NCI-H2107 treated with DMSO at 0.1 percent for 48 hours (cell line): ENCODE results near the gene MT1G.
A peak's percentile ranks its signal among the peaks of the same experiment; 100 is the strongest.
"Not testable (repeated sequence)": the region's sequence is repeated elsewhere in the genome, so short reads cannot be mapped to it uniquely, and the experiment has no call there.

Experiments used
- DNase-seq: peaks from one replicate; lab custom pipeline; 2025; ENCODE audit not compliant: unreplicated experiment; lab: John Stamatoyannopoulos, UW

Gene MT1G

GRCh38 chr16:56665286-56666261 is 2.3 kb downstream of the MT1G start:
- not testable (repeated sequence) for DNase-seq

DNA sequence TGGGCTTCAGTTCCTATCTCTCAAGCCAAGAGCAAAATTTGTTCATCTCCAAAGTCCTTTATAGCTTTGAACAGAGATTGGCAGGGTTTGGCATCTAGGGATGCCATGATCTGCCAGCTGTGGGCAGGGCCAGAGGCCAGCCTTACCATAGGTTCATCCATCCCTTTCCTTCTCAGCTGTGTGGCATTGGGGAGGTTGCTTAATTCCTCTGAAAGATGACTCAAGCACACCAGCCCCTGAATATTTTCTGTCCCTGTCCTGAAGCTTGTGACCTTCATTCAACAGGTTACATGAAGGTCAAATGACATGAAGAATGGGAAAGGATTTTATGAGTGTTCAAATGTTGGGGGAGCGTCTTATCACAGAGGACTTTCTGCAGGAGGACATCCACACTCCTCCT is 3.4 kb downstream of the MT1G start:
- DNase-seq, result no peak

DNA sequence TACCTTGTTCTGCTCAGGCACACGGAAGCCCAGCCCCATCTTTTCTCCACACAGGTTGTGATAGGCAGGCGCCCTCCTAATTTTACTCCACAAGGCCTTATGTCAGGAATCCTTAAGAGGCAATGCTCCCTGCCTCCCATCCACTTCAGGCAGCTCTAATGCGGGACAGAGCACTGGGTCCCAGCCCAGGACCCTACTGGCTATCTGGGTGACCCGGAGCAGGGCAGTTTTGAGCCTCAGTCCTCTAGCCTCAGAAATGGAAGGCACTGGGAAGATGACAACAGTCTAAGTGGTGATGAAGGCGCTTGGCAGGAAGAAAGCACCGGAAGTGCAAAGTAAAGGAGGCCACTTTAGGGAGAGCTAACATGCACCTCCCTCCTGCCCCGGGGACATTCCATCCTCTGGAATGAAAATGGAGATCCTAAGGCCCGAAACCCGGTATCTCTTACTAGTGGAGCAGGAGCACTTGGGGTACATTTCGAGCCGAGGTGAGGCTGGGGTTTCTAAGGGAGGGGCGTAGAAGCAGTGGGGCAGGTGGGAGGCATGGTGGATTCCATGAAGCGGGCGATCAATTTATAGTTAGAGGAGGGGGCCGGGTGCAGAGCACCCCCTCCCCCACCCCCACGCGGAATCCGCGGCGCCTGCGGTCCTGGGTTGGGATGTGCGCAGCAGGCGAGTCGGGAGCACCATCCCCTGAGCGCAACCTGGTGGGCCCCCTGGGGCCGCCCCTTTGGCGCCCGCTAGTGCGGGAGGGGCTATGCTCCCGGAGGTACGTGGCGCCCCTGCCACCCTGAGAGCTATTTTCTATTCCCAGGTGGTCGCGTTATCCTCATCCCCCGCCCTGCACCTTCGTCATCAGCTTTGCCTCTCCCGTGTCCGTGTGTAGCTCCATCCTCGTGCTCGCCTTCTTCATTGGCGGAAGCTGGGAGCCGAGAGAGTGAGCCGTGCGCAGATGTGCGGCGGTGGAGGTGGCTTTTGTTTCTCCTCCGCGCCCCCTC is 5.2 kb downstream of the MT1G start:
- no peak for DNase-seq

GRCh38 chr16:56658327-56658875 is 9.5 kb downstream of the MT1G start:
- DNase-seq, result no peak

DNA sequence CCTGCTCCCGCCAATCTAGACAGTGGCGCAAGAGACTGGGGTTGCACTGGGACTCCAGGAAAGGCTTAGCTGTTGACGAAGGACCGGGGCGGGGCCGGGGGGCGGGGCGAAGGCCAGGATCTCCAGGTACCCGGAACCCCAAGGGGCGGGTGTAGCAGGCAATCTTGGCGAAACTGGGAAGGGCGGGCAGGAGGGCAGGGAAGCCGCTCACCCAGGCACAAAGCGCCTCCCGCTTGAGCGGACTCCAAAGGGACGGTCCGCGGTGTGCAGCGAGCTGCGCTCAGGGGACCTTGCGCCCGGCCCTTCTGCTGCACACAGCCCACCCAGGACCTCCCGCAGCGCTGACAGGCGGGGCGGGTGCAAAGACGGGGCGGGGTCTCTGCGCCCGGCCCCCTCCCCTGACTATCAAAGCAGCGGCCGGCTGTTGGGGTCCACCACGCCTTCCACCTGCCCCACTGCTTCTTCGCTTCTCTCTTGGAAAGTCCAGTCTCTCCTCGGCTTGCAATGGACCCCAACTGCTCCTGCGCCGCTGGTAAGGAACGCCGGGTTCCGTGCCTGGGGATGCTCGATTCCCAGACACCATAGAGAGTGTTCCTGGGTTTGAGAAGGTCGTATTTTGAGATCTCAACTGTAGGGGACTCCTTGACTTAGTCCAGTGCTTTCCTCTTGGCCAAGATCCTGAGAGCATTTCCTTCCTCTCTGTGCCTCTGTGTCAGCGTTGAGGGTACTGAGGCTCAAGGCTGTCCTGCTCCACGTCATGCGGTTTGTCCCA is 10.1 kb downstream of the MT1G start, which contains the start of gene MT1F:
Gene MT1F, plus strand, starts transcription at position 405 of the 772 bp plus-strand sequence. Its CDS starts 100 bp downstream, at position 505.
- DNase-seq, result no peak

GRCh38 chr16:56653218-56653617 is 14.6 kb downstream of the MT1G start:
- DNase-seq, result no peak

DNA sequence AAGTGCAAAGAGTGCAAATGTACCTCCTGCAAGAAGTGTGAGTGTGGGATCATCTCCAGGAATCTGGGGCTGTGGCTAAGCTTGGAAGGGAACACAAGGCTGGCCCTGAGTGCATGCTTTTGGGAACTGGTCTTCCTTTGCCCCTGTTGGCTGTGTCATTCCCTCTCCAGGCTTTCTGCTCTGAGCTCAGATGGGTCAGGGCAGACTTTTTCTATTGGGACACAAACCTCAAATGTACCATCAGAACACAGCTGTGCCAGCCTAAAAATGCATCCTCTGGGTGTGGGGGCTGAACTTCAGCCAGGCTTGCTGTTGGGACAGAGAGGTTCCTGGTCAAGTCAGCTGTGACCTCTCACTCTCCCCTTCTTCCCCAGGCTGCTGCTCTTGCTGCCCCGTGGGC is 15.3 kb downstream of the MT1G start:
- DNase-seq, result no peak

- DNase-seq, result no peak
These were observed 16.3 kb downstream of the MT1G start, which contains the start of gene MT1B for GRCh38 chr16:56651586-56651985. Gene MT1B, plus strand, starts transcription at chr16:56651886. Its CDS starts 68 bp downstream, at chr16:56651954.

- DNase-seq, result no peak
These were observed 18.0 kb downstream of the MT1G start for GRCh38 chr16:56649820-56650219.

GRCh38 chr16:56649271-56649670 is 18.6 kb downstream of the MT1G start:
- DNase-seq, result no peak

DNA sequence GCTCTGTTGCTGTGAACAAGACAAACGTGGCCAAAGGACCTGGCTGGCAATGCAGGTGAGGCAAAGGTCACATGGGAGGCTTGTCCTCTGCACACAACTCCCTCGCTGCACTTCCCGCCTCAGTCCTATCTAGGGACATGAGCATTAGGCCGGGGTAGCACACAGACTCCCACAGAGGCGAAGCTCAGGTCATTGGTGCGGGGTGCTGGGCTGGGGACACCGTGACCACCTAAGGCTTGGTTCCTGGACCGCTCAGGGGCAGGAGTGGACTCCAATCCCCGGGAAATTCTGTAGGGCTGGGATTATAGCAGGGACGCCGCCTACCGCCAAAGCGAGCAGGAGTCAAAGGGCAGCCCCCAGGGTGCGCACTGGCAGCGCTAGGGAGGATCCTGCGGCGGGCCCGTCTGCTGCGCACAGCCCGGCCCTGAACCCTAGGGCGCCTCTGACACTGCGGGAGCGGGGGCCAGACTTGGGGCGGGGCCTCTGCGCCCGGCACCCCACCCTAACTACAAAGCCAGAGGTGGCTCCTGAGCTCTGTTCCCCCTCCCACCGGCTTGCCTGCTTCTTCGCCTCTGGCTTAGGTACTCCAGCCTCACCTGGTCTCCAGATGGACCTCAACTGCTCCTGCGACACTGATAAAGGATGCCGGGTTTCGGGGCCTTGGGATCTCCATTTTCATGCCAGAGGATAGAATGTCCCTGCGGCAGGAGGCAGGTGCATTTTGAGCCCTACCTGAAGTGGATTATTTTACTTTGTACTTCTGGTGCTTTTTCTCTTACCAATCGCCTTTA is 20.0 kb downstream of the MT1G start:
- DNase-seq, result no peak

DNA sequence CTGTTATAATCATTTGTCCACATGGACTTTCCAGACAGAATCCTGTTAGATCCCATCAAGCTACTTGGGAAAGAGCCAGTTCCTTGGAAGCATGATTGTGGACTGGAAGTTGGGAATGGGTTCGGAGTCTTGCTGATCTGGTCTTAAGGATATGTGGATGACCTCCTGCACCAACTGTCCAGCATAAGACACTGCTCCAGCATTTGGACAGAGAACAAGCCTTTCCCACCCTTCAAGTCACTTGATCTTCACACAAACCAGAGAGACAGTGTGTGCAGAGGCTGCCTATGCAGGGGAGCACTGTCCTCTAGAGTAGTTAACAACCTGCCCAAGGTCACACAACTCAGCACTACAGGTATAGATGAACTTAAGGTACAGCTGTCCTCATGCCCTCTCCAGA is 22.0 kb downstream of the MT1G start:
- no peak for DNase-seq

GRCh38 chr16:56645311-56645710 is 22.6 kb downstream of the MT1G start:
- no peak for DNase-seq

DNA sequence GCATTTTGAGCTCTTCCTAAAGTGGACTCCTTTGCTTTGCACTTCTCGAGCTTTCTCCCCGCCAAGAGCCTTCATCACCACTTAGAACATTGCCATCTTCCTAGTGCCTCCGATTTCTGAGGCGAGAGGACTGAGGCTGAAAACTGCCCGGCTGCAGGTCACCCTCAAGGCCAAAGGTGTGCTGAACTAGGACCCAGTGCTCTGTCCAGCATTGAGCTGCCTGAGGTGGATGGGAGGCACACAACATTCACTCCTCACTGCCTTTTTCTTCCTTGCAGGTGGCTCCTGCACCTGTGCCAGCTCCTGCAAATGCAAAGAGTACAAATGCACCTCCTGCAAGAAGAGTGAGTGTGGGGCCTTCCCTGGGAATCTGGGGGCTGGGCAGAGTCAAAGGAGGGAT is 24.0 kb downstream of the MT1G start:
- no peak for DNase-seq

GRCh38 chr16:56643080-56643778 is 24.6 kb downstream of the MT1G start:
- DNase-seq, result peak; percentile 16

DNA sequence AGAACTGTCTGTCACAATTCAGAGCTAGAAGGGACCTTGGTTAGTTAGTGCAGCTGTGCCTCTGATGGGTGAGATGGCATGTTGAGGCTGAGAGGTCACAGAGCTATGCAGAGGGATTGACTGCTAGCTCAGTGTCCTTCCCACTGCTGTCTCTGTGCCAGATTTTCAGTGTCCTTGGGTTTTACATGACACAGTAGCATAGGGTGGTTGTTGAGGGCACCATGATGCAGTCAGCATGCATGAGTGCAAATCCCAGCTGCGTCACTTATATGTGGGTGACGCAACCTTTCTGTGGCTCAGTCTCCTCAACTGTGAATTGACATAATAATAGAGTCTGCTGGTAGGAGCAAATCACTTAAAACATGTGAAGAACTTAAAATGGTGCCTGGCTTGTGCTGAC is 26.7 kb downstream of the MT1G start:
- no peak for DNase-seq

- DNase-seq, result no peak
These were observed 27.8 kb downstream of the MT1G start for GRCh38 chr16:56640076-56640475.

DNA sequence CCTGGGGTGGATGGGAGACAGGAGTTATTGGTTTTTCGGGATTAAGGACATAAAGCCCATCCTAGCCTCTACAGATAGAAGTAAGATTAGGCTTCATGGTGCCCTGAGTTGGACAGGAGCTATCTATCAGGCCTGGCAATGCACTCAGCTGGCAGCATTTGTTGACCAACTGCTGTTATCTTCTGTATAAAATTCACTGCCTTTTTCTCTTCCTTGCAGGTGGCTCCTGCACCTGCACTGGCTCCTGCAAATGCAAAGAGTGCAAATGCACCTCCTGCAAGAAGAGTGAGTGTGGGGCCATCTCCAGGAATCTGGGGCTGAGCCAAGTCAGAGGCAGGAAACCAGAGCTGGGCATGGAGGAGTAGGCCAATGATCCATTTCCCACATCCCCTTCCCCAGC is 28.8 kb downstream of the MT1G start:
- DNase-seq, result no peak
